Calu3 (cell line): ENCODE measurements around the gene FEM1B. TPM values are rescaled to one million over a fixed set of nuclear protein-coding genes. Genes with fewer than 3 reads are reported as not detected.

Source experiments
- BruUV-seq: library from RNA; stranded (reverse); fragments of 400-500 nt; replicated peaks from 2 replicates; lab custom pipeline; 2021; lab: Mats Ljungman, UMichigan
- CTCF ChIA-PET: fragments of 300-600 bp; sonication (Branson Sonifier 250); formaldehyde crosslinking; loops from one replicate; lab custom pipeline; 2022; ENCODE audit warnings: antibody characterized with exemption; lab: Charles Lee
- DNase-seq: peaks from one replicate; pipeline ENCODE4 v3.0.0; 2022
- H3K27ac Mint-ChIP-seq: one replicate; pipeline ENCODE4 v1.8.0; 2022; ENCODE audit warnings: mixed read lengths; ENCODE audit not compliant: unreplicated experiment
- H3K27me3 Mint-ChIP-seq: one replicate; pipeline ENCODE4 v1.8.0; 2022; ENCODE audit warnings: mixed read lengths; ENCODE audit not compliant: unreplicated experiment
- H3K36me3 Mint-ChIP-seq: one replicate; pipeline ENCODE4 v1.8.0; 2022; ENCODE audit warnings: mild to moderate bottlenecking, moderate library complexity, mixed read lengths; ENCODE audit not compliant: insufficient read depth, unreplicated experiment
- H3K4me1 Mint-ChIP-seq: one replicate; pipeline ENCODE4 v1.8.0; 2022; ENCODE audit warnings: mild to moderate bottlenecking, low read depth, mixed read lengths; ENCODE audit not compliant: unreplicated experiment
- H3K4me3 Mint-ChIP-seq: one replicate; pipeline ENCODE4 v1.8.0; 2022; ENCODE audit warnings: mild to moderate bottlenecking, low read depth, moderate library complexity, mixed read lengths; ENCODE audit not compliant: unreplicated experiment
- H3K9me3 Mint-ChIP-seq: one replicate; pipeline ENCODE4 v1.8.0; 2022; ENCODE audit warnings: low read depth, mixed read lengths; ENCODE audit not compliant: unreplicated experiment
- CTCF ChIP-seq: fragments of 200-600 bp; IDR thresholded peaks from one replicate; pipeline ENCODE4 v1.8.0; 2022; ENCODE audit warnings: antibody characterized with exemption; ENCODE audit not compliant: unreplicated experiment
- intact Hi-C: fragments of 100-400 bp; cut with micrococcal nuclease; formaldehyde crosslinking; loops from one replicate; pipeline ENCODE4 v1.10.0; 2022; ENCODE audit not compliant: unreplicated experiment
- total RNA-seq: library from RNA; stranded (reverse); gene quantifications from 2 replicates; pipeline ENCODE4 v1.2.3, GENCODE V29; 2022

FEM1B gene
- total RNA-seq, 1 experiment from 2014 or later = 41.4 TPM

- H3K4me1 Mint-ChIP-seq = no peaks in the 10 kb centered on the region
- no peak for TF ChIP-seq CTCF
- H3K27me3 Mint-ChIP-seq = no peaks in the 10 kb centered on the region
- H3K4me3 Mint-ChIP-seq = no peak overlapping the region
- no peak for DNase-seq
- BruUV-seq = no TSS peak
- intact Hi-C loops = no loop called here
- no peaks in the 10 kb centered on the region for H3K9me3 Mint-ChIP-seq
- no peak overlapping the region for H3K27ac Mint-ChIP-seq
- peaks cover 32% of the 10 kb centered on the region for H3K36me3 Mint-ChIP-seq
- CTCF ChIA-PET = no interaction called here
These were observed 11.5 kb downstream of the FEM1B start for GRCh38 chr15:68289057-68289456.

GRCh38 chr15:68289621-68290352 lies 12.2 kb downstream of the FEM1B start:
- peaks cover 31% of the 10 kb centered on the region for H3K36me3 Mint-ChIP-seq
- intact Hi-C loops = no loop called here
- H3K27me3 Mint-ChIP-seq = no peaks in the 10 kb centered on the region
- TF ChIP-seq CTCF = no peak
- H3K27ac Mint-ChIP-seq = no peak overlapping the region
- no peak for DNase-seq
- no TSS peak for BruUV-seq
- CTCF ChIA-PET = no interaction called here
- H3K4me1 Mint-ChIP-seq = no peaks in the 10 kb centered on the region
- no peaks in the 10 kb centered on the region for H3K9me3 Mint-ChIP-seq
- H3K4me3 Mint-ChIP-seq = no peak overlapping the region

- no peak overlapping the region for H3K4me3 Mint-ChIP-seq
- intact Hi-C loops = no loop called here
- CTCF ChIA-PET = interaction anchor here (1.3 to 2.3 kb wide), 2 partner anchors 13 to 38 kb away, joined by 5 read pairs; partner anchors contain the start of gene FEM1B
- no peak for DNase-seq
- no peaks in the 10 kb centered on the region for H3K27me3 Mint-ChIP-seq
- TF ChIP-seq CTCF = no peak
- H3K36me3 Mint-ChIP-seq = peaks cover 22% of the 10 kb centered on the region
- no TSS peak for BruUV-seq
- no peaks in the 10 kb centered on the region for H3K9me3 Mint-ChIP-seq
- H3K27ac Mint-ChIP-seq = no peak overlapping the region
- no peaks in the 10 kb centered on the region for H3K4me1 Mint-ChIP-seq
These were observed 13.2 kb downstream of the FEM1B start for GRCh38 chr15:68290715-68291114.

GRCh38 chr15:68292157-68292781 lies 14.7 kb downstream of the FEM1B start:
- TF ChIP-seq CTCF = no peak
- BruUV-seq = no TSS peak
- no peaks in the 10 kb centered on the region for H3K9me3 Mint-ChIP-seq
- no peaks in the 10 kb centered on the region for H3K4me1 Mint-ChIP-seq
- intact Hi-C loops = no loop called here
- H3K27ac Mint-ChIP-seq = no peak overlapping the region
- H3K4me3 Mint-ChIP-seq = no peak overlapping the region
- CTCF ChIA-PET = interaction anchor here (1.3 to 2.3 kb wide), 2 partner anchors 14 to 39 kb away, joined by 5 read pairs; partner anchors contain the start of gene FEM1B
- H3K36me3 Mint-ChIP-seq = peaks cover 24% of the 10 kb centered on the region
- DNase-seq = no peak
- H3K27me3 Mint-ChIP-seq = no peaks in the 10 kb centered on the region
